ENCODE data around the gene ZNF669. TPM values are rescaled to one million over a fixed set of nuclear protein-coding genes. Genes with fewer than 3 reads are reported as not detected.

The ZNF669 gene
- total RNA-seq, 1 experiment from 2014 or later, result 22.3 TPM

DNA sequence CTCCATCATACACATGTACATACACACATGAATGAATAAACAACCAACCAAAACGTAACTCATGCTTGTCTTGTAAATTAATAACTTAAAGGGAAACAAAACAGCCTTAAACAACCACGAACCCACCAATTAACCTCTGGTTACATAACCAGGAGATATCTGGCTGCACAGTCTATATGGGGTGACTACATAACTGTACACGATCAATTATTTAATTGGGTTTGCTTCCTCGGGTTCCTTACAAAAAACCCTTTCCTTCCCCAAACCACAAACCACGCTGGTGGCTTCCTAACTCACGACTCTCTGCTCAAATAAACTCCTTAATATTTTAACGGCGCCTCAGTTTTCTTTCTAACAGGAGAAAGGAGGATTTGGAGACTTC lies 26.3 kb downstream of the ZNF669 start:
- Histone ChIP-seq H3K27ac (ENCODE audit: low read length) (peak overlapping the region; percentile 13; the same call in 1 of the 2 replicates), H3K79me2 (ENCODE audit: low read length) (peaks cover 56% of the 10 kb centered on the region), H3K9me2 (replicated peaks; ENCODE audit: insufficient read depth, low read length) (no peaks in the 10 kb centered on the region), H4K20me1 (ENCODE audit: insufficient read depth, low read depth, low read length) (no peaks in the 10 kb centered on the region), H3K36me3 (ENCODE audit: insufficient read depth, low read length) (peaks cover 26% of the 10 kb centered on the region), H3K4me1 (ENCODE audit: low read length) (peaks cover 18% of the 10 kb centered on the region), H3K4me3 (ENCODE audit: low read length) (peak overlapping the region; percentile 79), H3K4me2 (ENCODE audit: low read depth, low read length, poor library complexity, severe bottlenecking) (peak overlapping the region; percentile 80), H3K9me3 (ENCODE audit: low read length) (peaks cover 13% of the 10 kb centered on the region), H3K27me3 (ENCODE audit: low read length) (no peaks in the 10 kb centered on the region), H3K9ac (ENCODE audit: low read length) (peak overlapping the region; percentile 86), H2AFZ (ENCODE audit: low read length) (peak overlapping the region; percentile 12; the same call in 1 of the 2 replicates)
- DNase-seq, result no peak

DNA sequence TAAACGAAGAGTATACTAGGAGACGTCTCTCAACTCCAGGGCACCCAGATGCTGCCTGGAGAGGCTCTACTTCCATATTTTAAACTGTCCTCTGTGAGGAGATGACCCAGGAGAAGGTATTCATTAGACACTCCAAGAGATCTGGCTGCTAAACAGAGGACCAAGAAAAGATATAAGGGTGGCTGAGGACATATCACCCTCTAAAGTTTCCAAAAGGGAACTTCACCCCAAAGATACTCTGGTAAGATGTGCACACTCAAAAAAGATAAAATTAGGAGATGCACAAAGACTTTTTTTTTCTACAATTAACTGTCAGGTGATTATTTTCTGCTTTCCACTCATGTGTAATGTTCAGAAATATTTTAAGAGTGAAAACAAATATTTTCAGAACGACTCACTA lies 26.9 kb downstream of the ZNF669 start:
- Histone ChIP-seq H3K9me3 (ENCODE audit: low read length) (peaks cover 13% of the 10 kb centered on the region), H3K4me2 (ENCODE audit: low read depth, low read length, poor library complexity, severe bottlenecking) (peak overlapping the region; percentile 80), H3K4me1 (ENCODE audit: low read length) (peaks cover 18% of the 10 kb centered on the region), H3K36me3 (ENCODE audit: insufficient read depth, low read length) (peaks cover 26% of the 10 kb centered on the region), H3K9ac (ENCODE audit: low read length) (peak overlapping the region; percentile 86), H3K27me3 (ENCODE audit: low read length) (no peaks in the 10 kb centered on the region), H4K20me1 (ENCODE audit: insufficient read depth, low read depth, low read length) (no peaks in the 10 kb centered on the region), H3K9me2 (replicated peaks; ENCODE audit: insufficient read depth, low read length) (no peaks in the 10 kb centered on the region), H2AFZ (ENCODE audit: low read length) (no peak overlapping the region), H3K4me3 (ENCODE audit: low read length) (peak overlapping the region; percentile 79), H3K27ac (ENCODE audit: low read length) (no peak overlapping the region), H3K79me2 (ENCODE audit: low read length) (peaks cover 60% of the 10 kb centered on the region)
- no peak for DNase-seq

DNA sequence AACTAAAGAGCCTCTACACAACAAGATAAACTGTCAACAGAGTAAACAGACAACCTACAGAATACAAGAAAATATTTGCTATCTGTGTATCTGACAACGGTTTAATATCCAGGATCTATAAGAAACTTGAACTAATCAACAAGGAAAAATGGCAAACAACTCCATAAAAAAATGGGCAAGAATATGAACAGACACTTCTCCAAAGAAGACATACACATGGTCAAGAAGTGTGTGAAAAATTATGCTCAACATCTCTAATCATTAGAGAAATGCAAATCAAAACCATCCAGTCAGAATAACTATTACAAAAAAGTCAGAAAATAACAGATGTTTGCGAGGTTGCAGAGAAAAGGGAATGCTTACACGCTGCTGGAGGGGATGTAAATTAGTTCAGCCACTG lies 33.5 kb downstream of the ZNF669 start:
- H3K9me3 ChIP-seq (ENCODE audit: low read length), result peaks cover 37% of the 10 kb centered on the region
- DNase-seq, result no peak
- H3K27me3 ChIP-seq (ENCODE audit: low read length), result no peaks in the 10 kb centered on the region
- no peak overlapping the region for H3K9ac ChIP-seq (ENCODE audit: low read length)
- no peaks in the 10 kb centered on the region for H3K4me1 ChIP-seq (ENCODE audit: low read length)
- no peak overlapping the region for H2AFZ ChIP-seq (ENCODE audit: low read length)
- H4K20me1 ChIP-seq (ENCODE audit: insufficient read depth, low read depth, low read length), result no peaks in the 10 kb centered on the region
- H3K79me2 ChIP-seq (ENCODE audit: low read length), result peaks cover 93% of the 10 kb centered on the region
- H3K4me2 ChIP-seq (ENCODE audit: low read depth, low read length, poor library complexity, severe bottlenecking), result no peak overlapping the region
- no peak overlapping the region for H3K4me3 ChIP-seq (ENCODE audit: low read length)
- no peak overlapping the region for H3K27ac ChIP-seq (ENCODE audit: low read length)
- no peaks in the 10 kb centered on the region for H3K9me2 ChIP-seq (replicated peaks; ENCODE audit: insufficient read depth, low read length)
- H3K36me3 ChIP-seq (ENCODE audit: insufficient read depth, low read length), result peaks cover 26% of the 10 kb centered on the region

DNA sequence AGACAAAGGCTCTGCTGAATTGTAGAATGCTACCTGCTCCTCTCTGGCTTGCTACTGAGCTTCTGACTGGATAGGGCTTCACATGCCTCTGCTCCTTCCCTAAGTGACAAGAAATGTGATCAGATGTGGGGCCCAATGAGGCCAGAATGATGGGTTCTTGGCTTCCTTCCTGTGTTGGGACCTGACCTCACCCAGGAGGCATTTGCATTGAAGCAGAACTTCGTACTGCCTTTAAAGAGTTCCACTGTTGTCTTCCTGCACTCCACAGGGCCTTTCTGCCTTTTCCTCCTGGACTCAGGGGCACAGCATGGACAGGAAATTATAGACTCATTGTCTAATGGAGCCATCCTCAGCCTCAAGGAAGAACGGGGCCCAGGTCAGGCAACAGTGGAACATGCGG lies 39.9 kb downstream of the ZNF669 start:
- no peaks in the 10 kb centered on the region for H3K9me2 ChIP-seq (replicated peaks; ENCODE audit: insufficient read depth, low read length)
- H3K9me3 ChIP-seq (ENCODE audit: low read length), result peaks cover 36% of the 10 kb centered on the region
- no peak overlapping the region for H2AFZ ChIP-seq (ENCODE audit: low read length)
- no peaks in the 10 kb centered on the region for H3K4me1 ChIP-seq (ENCODE audit: low read length)
- H3K4me2 ChIP-seq (ENCODE audit: low read depth, low read length, poor library complexity, severe bottlenecking), result no peak overlapping the region
- no peak overlapping the region for H3K4me3 ChIP-seq (ENCODE audit: low read length)
- peaks cover 9% of the 10 kb centered on the region for H3K36me3 ChIP-seq (ENCODE audit: insufficient read depth, low read length)
- no peak overlapping the region for H3K9ac ChIP-seq (ENCODE audit: low read length)
- H3K27me3 ChIP-seq (ENCODE audit: low read length), result no peaks in the 10 kb centered on the region
- DNase-seq, result no peak
- no peak overlapping the region for H3K27ac ChIP-seq (ENCODE audit: low read length)
- H3K79me2 ChIP-seq (ENCODE audit: low read length), result peaks cover 95% of the 10 kb centered on the region
- H4K20me1 ChIP-seq (ENCODE audit: insufficient read depth, low read depth, low read length), result no peaks in the 10 kb centered on the region

DNA sequence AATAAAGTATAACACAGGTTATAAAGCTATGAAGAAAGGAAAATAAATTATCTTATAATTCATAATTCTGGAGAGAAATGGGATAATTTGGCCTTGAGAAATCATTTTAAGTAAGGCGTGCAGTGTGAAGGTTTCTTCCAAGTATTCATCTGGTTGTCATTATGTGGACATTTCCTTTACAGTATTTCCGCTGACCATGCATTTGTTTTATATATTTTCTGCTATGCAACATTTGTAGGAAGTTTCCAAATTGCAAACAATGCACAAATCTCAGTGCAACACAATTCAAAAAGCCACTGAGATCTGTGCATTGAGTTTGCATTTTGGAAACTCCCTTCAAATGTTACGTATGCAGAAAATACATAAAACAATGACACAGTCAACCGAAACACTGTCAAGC lies 43.4 kb downstream of the ZNF669 start:
- no peaks in the 10 kb centered on the region for H3K4me1 ChIP-seq (ENCODE audit: low read length)
- no peak overlapping the region for H2AFZ ChIP-seq (ENCODE audit: low read length)
- peaks cover 94% of the 10 kb centered on the region for H3K79me2 ChIP-seq (ENCODE audit: low read length)
- no peak overlapping the region for H3K4me3 ChIP-seq (ENCODE audit: low read length)
- DNase-seq, result no peak
- H3K9ac ChIP-seq (ENCODE audit: low read length), result no peak overlapping the region
- no peaks in the 10 kb centered on the region for H4K20me1 ChIP-seq (ENCODE audit: insufficient read depth, low read depth, low read length)
- H3K27me3 ChIP-seq (ENCODE audit: low read length), result no peaks in the 10 kb centered on the region
- no peak overlapping the region for H3K4me2 ChIP-seq (ENCODE audit: low read depth, low read length, poor library complexity, severe bottlenecking)
- H3K36me3 ChIP-seq (ENCODE audit: insufficient read depth, low read length), result peaks cover 27% of the 10 kb centered on the region
- H3K27ac ChIP-seq (ENCODE audit: low read length), result no peak overlapping the region
- H3K9me2 ChIP-seq (replicated peaks; ENCODE audit: insufficient read depth, low read length), result no peaks in the 10 kb centered on the region
- H3K9me3 ChIP-seq (ENCODE audit: low read length), result peaks cover 54% of the 10 kb centered on the region

DNA sequence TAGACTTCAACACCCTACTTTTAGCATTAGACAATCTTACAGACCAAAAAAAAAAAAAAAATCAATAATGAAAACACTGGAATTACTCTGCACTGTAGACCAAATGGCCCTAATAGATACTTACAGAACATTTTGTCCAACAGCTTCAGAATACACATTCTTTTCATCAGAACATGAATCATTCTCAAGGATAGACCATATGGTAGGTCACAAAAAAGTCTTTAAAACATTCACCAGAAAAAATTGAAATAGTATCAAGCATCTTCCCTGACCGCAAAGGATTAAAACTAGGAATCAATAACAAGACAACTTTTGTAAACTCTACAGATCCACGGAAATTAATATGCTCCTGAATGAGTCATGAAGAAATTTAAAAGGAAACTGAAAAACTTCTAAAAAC lies 48.1 kb downstream of the ZNF669 start:
- DNase-seq, result no peak
- Histone ChIP-seq H3K4me1 (ENCODE audit: low read length) (no peaks in the 10 kb centered on the region), H4K20me1 (ENCODE audit: insufficient read depth, low read depth, low read length) (no peaks in the 10 kb centered on the region), H2AFZ (ENCODE audit: low read length) (no peak overlapping the region), H3K9ac (ENCODE audit: low read length) (no peak overlapping the region), H3K4me2 (ENCODE audit: low read depth, low read length, poor library complexity, severe bottlenecking) (no peak overlapping the region), H3K4me3 (ENCODE audit: low read length) (no peak overlapping the region), H3K9me3 (ENCODE audit: low read length) (peaks cover 57% of the 10 kb centered on the region), H3K27ac (ENCODE audit: low read length) (no peak overlapping the region), H3K36me3 (ENCODE audit: insufficient read depth, low read length) (peaks cover 20% of the 10 kb centered on the region), H3K79me2 (ENCODE audit: low read length) (peaks cover 87% of the 10 kb centered on the region), H3K9me2 (replicated peaks; ENCODE audit: insufficient read depth, low read length) (no peaks in the 10 kb centered on the region), H3K27me3 (ENCODE audit: low read length) (no peaks in the 10 kb centered on the region)

DNA sequence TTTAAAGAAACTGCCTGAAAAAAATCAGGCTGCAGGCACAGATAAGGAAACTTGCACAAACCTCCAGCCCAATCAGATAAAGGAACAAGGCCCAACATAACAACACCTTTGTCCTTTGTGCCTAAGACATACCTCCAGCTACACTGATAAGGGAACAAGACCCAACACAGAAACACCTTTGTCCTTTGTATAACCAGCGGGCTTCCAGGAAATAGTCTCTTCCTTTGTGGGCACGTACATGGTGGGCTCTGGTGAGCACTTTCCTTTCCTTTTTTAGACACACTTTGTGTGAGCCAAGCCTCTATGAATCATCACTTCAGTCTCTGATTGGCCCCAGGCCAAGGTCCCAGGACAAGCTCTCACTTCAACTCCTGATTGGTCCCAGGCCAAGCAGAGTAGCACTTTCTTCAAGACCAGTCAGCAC lies 49.2 kb downstream of the ZNF669 start:
- no peaks in the 10 kb centered on the region for H4K20me1 ChIP-seq (ENCODE audit: insufficient read depth, low read depth, low read length)
- H3K79me2 ChIP-seq (ENCODE audit: low read length), result peaks cover 80% of the 10 kb centered on the region
- no peak for DNase-seq
- H3K4me3 ChIP-seq (ENCODE audit: low read length), result no peak overlapping the region
- peaks cover 60% of the 10 kb centered on the region for H3K9me3 ChIP-seq (ENCODE audit: low read length)
- peaks cover 20% of the 10 kb centered on the region for H3K36me3 ChIP-seq (ENCODE audit: insufficient read depth, low read length)
- no peak overlapping the region for H3K4me2 ChIP-seq (ENCODE audit: low read depth, low read length, poor library complexity, severe bottlenecking)
- H3K27ac ChIP-seq (ENCODE audit: low read length), result no peak overlapping the region
- H3K4me1 ChIP-seq (ENCODE audit: low read length), result no peaks in the 10 kb centered on the region
- no peak overlapping the region for H3K9ac ChIP-seq (ENCODE audit: low read length)
- H2AFZ ChIP-seq (ENCODE audit: low read length), result no peak overlapping the region
- H3K9me2 ChIP-seq (replicated peaks; ENCODE audit: insufficient read depth, low read length), result no peaks in the 10 kb centered on the region
- H3K27me3 ChIP-seq (ENCODE audit: low read length), result no peaks in the 10 kb centered on the region
